ENCODE data around the gene EHD3.

EHD3 gene

GRCh38 chr2:31268344-31268743 is 34.4 kb downstream of the EHD3 start:
- no peaks in the 10 kb centered on the region for H3K36me3 ChIP-seq (ENCODE audit: low read length)
- H3K4me3 ChIP-seq (ENCODE audit: insufficient read depth, low read length, poor library complexity, severe bottlenecking): no peak overlapping the region
- H3F3A ChIP-seq (ENCODE audit: insufficient read depth): no peaks in the 10 kb centered on the region
- H3K9me3 ChIP-seq (ENCODE audit: insufficient read depth, low read length): no peaks in the 10 kb centered on the region
- no peak overlapping the region for H3K4me2 ChIP-seq (ENCODE audit: low read depth, low read length, poor library complexity, severe bottlenecking)
- no peak overlapping the region for H3K27ac ChIP-seq (ENCODE audit: low read depth, low read length)
- no peak overlapping the region for H2AFZ ChIP-seq (ENCODE audit: low read depth, low read length, severe bottlenecking)
- no peaks in the 10 kb centered on the region for H4K20me1 ChIP-seq (ENCODE audit: low read depth, low read length)
- H3K9ac ChIP-seq (ENCODE audit: low read length): no peak overlapping the region
- no peak for TF ChIP-seq CTCF (IDR thresholded peaks at IDR 0.05; ENCODE audit: insufficient read depth, low read length, poor library complexity, severe bottlenecking)
- no peak for TF ChIP-seq EZH2phosphoT487 (conservative IDR thresholded peaks at IDR 0.05; ENCODE audit: low read length)
- H3K27me3 ChIP-seq (ENCODE audit: low read length): no peaks in the 10 kb centered on the region
- H3K79me2 ChIP-seq (ENCODE audit: insufficient read depth, low read length): no peaks in the 10 kb centered on the region
- no peaks in the 10 kb centered on the region for H3K9me2 ChIP-seq (replicated peaks; ENCODE audit: insufficient read depth, low read length)

- H3K4me3 ChIP-seq (ENCODE audit: insufficient read depth, low read length, poor library complexity, severe bottlenecking): no peak overlapping the region
- no peak overlapping the region for H3K4me2 ChIP-seq (ENCODE audit: low read depth, low read length, poor library complexity, severe bottlenecking)
- H3K27me3 ChIP-seq (ENCODE audit: low read length): no peaks in the 10 kb centered on the region
- H4K20me1 ChIP-seq (ENCODE audit: low read depth, low read length): no peaks in the 10 kb centered on the region
- H3K36me3 ChIP-seq (ENCODE audit: low read length): no peaks in the 10 kb centered on the region
- H3K27ac ChIP-seq (ENCODE audit: low read depth, low read length): no peak overlapping the region
- TF ChIP-seq CTCF (IDR thresholded peaks at IDR 0.05; ENCODE audit: insufficient read depth, low read length, poor library complexity, severe bottlenecking): no peak
- no peak for TF ChIP-seq EZH2phosphoT487 (conservative IDR thresholded peaks at IDR 0.05; ENCODE audit: low read length)
- H3K79me2 ChIP-seq (ENCODE audit: insufficient read depth, low read length): no peaks in the 10 kb centered on the region
- no peak overlapping the region for H2AFZ ChIP-seq (ENCODE audit: low read depth, low read length, severe bottlenecking)
- no peak overlapping the region for H3K9ac ChIP-seq (ENCODE audit: low read length)
- H3F3A ChIP-seq (ENCODE audit: insufficient read depth): no peaks in the 10 kb centered on the region
- H3K9me3 ChIP-seq (ENCODE audit: insufficient read depth, low read length): no peaks in the 10 kb centered on the region
- no peaks in the 10 kb centered on the region for H3K9me2 ChIP-seq (replicated peaks; ENCODE audit: insufficient read depth, low read length)
Observed at GRCh38 chr2:31269087-31269486, 35.1 kb downstream of the EHD3 start.

- no peaks in the 10 kb centered on the region for H3K79me2 ChIP-seq (ENCODE audit: insufficient read depth, low read length)
- H3K9me3 ChIP-seq (ENCODE audit: insufficient read depth, low read length): no peaks in the 10 kb centered on the region
- no peak overlapping the region for H3K4me3 ChIP-seq (ENCODE audit: insufficient read depth, low read length, poor library complexity, severe bottlenecking)
- no peaks in the 10 kb centered on the region for H3K27me3 ChIP-seq (ENCODE audit: low read length)
- TF ChIP-seq CTCF (IDR thresholded peaks at IDR 0.05; ENCODE audit: insufficient read depth, low read length, poor library complexity, severe bottlenecking): no peak
- no peak for TF ChIP-seq EZH2phosphoT487 (conservative IDR thresholded peaks at IDR 0.05; ENCODE audit: low read length)
- no peaks in the 10 kb centered on the region for H3K9me2 ChIP-seq (replicated peaks; ENCODE audit: insufficient read depth, low read length)
- H3K4me2 ChIP-seq (ENCODE audit: low read depth, low read length, poor library complexity, severe bottlenecking): no peak overlapping the region
- H3F3A ChIP-seq (ENCODE audit: insufficient read depth): no peaks in the 10 kb centered on the region
- no peaks in the 10 kb centered on the region for H4K20me1 ChIP-seq (ENCODE audit: low read depth, low read length)
- H3K27ac ChIP-seq (ENCODE audit: low read depth, low read length): no peak overlapping the region
- no peak overlapping the region for H3K9ac ChIP-seq (ENCODE audit: low read length)
- H3K36me3 ChIP-seq (ENCODE audit: low read length): no peaks in the 10 kb centered on the region
- no peak overlapping the region for H2AFZ ChIP-seq (ENCODE audit: low read depth, low read length, severe bottlenecking)
Observed at GRCh38 chr2:31270131-31270530, 36.2 kb downstream of the EHD3 start.

Data from SU-DHL-6 (cell line).